Upper lobe of right lung (tissue), 1 donor: Measurements from ENCODE around the gene LGR6. TPM values are rescaled to one million over a fixed set of nuclear protein-coding genes. Genes with fewer than 3 reads are reported as not detected.
A peak's percentile ranks its signal among the peaks of the same experiment; 100 is the strongest.
"Not testable (repeated sequence)": the region's sequence is repeated elsewhere in the genome, so short reads cannot be mapped to it uniquely, and the experiment has no call there.

ENCODE experiments used
- ATAC-seq: fragments of 200-7000 bp; cut with Tn5 transposase; one replicate; pipeline ENCODE4 v1.9.1; 2020; ENCODE audit warnings: mild to moderate bottlenecking, moderate library complexity
- DNase-seq: peaks from one replicate; pipeline ENCODE4 v3.0.0-alpha.2; 2020
- H3K27ac ChIP-seq: fragments of 200-600 bp; one replicate; pipeline ENCODE4 v1.8.0; 2022
- H3K27me3 ChIP-seq: fragments of 200-600 bp; one replicate; pipeline ENCODE4 v1.8.0; 2022; ENCODE audit warnings: mild to moderate bottlenecking
- H3K36me3 ChIP-seq: fragments of 200-600 bp; one replicate; pipeline ENCODE4 v1.8.0; 2022
- H3K4me1 ChIP-seq: fragments of 200-600 bp; one replicate; pipeline ENCODE4 v1.8.0; 2022
- H3K4me3 ChIP-seq: fragments of 200-600 bp; one replicate; pipeline ENCODE4 v1.8.0; 2022; ENCODE audit warnings: mild to moderate bottlenecking
- H3K9me3 ChIP-seq: fragments of 200-600 bp; one replicate; pipeline ENCODE4 v1.8.0; 2022
- intact Hi-C: fragments of 100-400 bp; cut with DNase I; formaldehyde crosslinking; loops from one replicate; pipeline ENCODE4 v1.11.0; 2022
- total RNA-seq: library from RNA; stranded (reverse); fragmentation: NEBNext Ultra II Directional; extraction: Animal tissue kit (Norgen Biotek cat#: 25700); gene quantifications from one replicate; pipeline ENCODE4 v1.2.1, GENCODE V29; 2021
- TF ChIP-seq, protein P1 (sequence below): fragments of 200-600 bp; IDR thresholded peaks from one replicate; pipeline ENCODE4 v1.8.0; 2022; ENCODE audit warnings: antibody characterized with exemption
- donor health status: DM: no; HTN: yes; CAD: no; lungs with severe emphysema.

The LGR6 gene
- total RNA-seq, 1 donor from 2014 or later: 1.8 TPM

- no peaks in the 10 kb centered on the region for H3K4me1 ChIP-seq
- no peaks in the 10 kb centered on the region for H3K36me3 ChIP-seq
- H3K4me3 ChIP-seq: no peak overlapping the region
- H3K27me3 ChIP-seq: peaks cover under 1% of the 10 kb centered on the region
- no peak for DNase-seq
- no peak overlapping the region for H3K27ac ChIP-seq
- no peaks in the 10 kb centered on the region for H3K9me3 ChIP-seq
- no peak for ATAC-seq
- intact Hi-C loops: loop anchor here (5.0 kb wide), 1 partner anchor 129 kb away; no protein-coding TSS in a partner anchor
- TF ChIP-seq, protein P1, sequence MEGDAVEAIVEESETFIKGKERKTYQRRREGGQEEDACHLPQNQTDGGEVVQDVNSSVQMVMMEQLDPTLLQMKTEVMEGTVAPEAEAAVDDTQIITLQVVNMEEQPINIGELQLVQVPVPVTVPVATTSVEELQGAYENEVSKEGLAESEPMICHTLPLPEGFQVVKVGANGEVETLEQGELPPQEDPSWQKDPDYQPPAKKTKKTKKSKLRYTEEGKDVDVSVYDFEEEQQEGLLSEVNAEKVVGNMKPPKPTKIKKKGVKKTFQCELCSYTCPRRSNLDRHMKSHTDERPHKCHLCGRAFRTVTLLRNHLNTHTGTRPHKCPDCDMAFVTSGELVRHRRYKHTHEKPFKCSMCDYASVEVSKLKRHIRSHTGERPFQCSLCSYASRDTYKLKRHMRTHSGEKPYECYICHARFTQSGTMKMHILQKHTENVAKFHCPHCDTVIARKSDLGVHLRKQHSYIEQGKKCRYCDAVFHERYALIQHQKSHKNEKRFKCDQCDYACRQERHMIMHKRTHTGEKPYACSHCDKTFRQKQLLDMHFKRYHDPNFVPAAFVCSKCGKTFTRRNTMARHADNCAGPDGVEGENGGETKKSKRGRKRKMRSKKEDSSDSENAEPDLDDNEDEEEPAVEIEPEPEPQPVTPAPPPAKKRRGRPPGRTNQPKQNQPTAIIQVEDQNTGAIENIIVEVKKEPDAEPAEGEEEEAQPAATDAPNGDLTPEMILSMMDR: no peak
Measured at GRCh38 chr1:202187697-202188407, 5.7 kb upstream of the LGR6 start.

- intact Hi-C loops: loop anchor here (5.0 kb wide), 1 partner anchor 128 kb away; no protein-coding TSS in a partner anchor
- ATAC-seq (peak; percentile 68), DNase-seq (peak; percentile 90)
- H3K27ac ChIP-seq: no peak overlapping the region
- H3K4me3 ChIP-seq: no peak overlapping the region
- TF ChIP-seq, protein P1: peak; percentile 92
- H3K4me1 ChIP-seq: no peaks in the 10 kb centered on the region
- H3K36me3 ChIP-seq: no peaks in the 10 kb centered on the region
- peaks cover 14% of the 10 kb centered on the region for H3K27me3 ChIP-seq
- no peaks in the 10 kb centered on the region for H3K9me3 ChIP-seq
Measured at GRCh38 chr1:202189001-202189790, 4.4 kb upstream of the LGR6 start.

- DNase-seq (no peak), ATAC-seq (no peak)
- intact Hi-C loops: loop anchor here (5.0 kb wide), 1 partner anchor 127 kb away; no protein-coding TSS in a partner anchor
- TF ChIP-seq, protein P1: no peak
- peaks cover 15% of the 10 kb centered on the region for H3K27me3 ChIP-seq
- no peaks in the 10 kb centered on the region for H3K36me3 ChIP-seq
- H3K27ac ChIP-seq: no peak overlapping the region
- H3K4me3 ChIP-seq: no peak overlapping the region
- no peaks in the 10 kb centered on the region for H3K9me3 ChIP-seq
- no peaks in the 10 kb centered on the region for H3K4me1 ChIP-seq
Measured at GRCh38 chr1:202189918-202190715, 3.5 kb upstream of the LGR6 start.

DNA sequence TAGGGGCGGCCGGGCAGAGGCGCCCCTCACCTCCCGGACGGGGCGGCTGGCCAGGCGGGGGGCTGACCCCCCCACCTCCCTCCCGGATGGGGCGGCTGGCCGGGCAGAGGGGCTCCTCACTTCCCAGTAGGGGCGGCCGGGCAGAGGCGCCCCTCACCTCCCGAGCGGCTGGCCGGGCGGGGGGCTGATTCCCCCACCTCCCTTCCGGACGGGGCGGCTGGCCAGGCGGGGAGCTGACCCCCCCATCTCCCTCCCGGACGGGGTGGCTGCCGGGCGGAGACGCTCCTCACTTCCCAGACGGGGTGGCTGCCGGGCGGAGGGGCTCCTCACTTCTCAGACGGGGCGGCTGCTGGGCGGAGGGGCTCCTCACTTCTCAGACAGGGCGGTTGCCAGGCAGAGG is 2.2 kb upstream of the LGR6 start:
- H3K27ac ChIP-seq, DNase-seq, H3K9me3 ChIP-seq, ATAC-seq, H3K4me1 ChIP-seq, H3K4me3 ChIP-seq, intact Hi-C loops, H3K36me3 ChIP-seq: not testable (repeated sequence)
- peaks cover 15% of the 10 kb centered on the region for H3K27me3 ChIP-seq

DNA sequence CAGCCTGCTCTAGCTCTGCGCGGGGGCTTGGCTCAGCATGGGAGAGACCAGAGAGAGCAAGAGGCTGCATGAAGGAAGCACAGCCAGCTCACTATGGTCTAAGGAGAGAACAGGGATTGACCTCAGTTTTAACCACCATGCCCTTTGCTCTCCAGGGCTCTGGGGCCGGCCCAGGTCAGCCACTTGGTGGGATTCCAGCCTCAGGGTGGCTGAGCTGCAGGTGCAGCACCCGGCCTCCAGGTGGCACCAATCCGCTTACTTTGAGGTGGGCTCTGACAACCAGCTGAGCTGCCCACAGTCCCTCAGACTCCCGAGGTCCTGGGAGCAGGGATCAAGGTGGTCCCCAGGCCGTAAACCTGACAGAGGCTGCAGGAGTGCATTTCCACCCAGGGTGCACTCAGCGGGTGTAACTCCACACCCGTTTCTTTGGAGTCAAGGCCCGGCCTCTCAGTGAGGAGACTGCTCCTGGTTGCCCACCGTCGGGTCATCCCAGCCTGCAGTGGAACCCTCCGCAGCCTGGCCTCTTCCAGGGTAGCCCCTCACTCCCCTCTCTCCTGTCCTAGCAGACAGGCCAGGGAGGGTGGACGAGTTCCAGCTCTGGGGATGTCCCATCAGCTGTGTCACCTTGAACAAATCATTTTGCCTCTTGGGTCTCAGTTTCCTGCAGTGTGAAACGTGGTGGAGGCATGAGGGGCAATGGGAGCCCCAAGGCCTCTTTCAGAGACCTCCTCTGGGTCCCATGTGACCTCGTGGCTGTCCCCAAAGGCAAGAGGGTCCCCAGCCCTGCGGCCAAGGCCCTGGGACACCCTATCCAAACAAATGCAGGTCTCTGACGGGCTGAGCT is 607 bp upstream of the LGR6 start:
- TF ChIP-seq, protein P1: peak; percentile 91
- intact Hi-C loops: no loop called here
- ATAC-seq: peak; percentile 73
- DNase-seq: peak; percentile 78
- no peaks in the 10 kb centered on the region for H3K4me1 ChIP-seq
- H3K4me3 ChIP-seq: peak overlapping the region; percentile 26
- peaks cover 15% of the 10 kb centered on the region for H3K27me3 ChIP-seq
- H3K9me3 ChIP-seq: no peaks in the 10 kb centered on the region
- no peak overlapping the region for H3K27ac ChIP-seq
- no peaks in the 10 kb centered on the region for H3K36me3 ChIP-seq
